HG02798 (cell line): Measurements from ENCODE around the gene FOXO3.

Experiments
- ATAC-seq: cut with Tn5 transposase; IDR thresholded peaks from one replicate; pipeline ENCODE4 v1.9.1; 2021; ENCODE audit warnings: mild to moderate bottlenecking; ENCODE audit not compliant: unreplicated experiment, poor library complexity

Gene FOXO3

DNA sequence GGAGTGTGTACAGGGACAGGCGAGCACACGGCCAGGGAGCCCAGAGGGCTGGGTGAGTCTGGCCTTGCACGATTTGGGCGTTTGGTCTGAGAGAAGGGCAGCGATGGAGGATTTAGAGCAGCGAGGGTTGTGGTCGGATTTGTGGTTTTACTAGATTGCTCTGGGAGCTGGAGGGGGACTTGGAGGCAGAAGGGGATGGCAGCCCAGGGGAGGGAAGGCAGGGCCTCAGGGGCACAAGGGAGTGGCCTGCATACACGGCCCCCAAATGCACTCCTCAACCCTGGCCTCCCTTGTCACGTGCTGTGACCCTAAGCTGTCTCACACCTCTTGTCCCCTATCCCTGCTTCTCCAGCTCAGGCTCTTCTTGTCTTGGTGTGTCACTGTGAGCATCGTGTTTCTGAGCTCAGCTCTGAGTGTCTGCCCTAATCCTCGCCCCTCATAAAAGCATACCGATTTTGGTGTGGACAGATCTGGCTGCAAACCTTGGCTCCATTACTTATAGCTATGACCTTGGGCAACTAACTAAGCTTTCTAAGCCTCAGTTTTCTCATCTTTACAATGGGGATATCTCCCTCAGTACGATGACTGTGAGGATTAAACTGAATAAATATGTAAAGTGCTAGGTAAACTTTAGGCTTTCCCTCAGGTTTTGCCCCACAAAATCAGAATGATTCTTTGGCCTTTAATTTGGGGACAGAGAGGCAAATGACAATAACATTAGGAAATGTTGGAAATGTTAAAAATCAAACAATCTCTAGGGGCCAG lies 167.4 kb downstream of the FOXO3 start:
- ATAC-seq: no peak

DNA sequence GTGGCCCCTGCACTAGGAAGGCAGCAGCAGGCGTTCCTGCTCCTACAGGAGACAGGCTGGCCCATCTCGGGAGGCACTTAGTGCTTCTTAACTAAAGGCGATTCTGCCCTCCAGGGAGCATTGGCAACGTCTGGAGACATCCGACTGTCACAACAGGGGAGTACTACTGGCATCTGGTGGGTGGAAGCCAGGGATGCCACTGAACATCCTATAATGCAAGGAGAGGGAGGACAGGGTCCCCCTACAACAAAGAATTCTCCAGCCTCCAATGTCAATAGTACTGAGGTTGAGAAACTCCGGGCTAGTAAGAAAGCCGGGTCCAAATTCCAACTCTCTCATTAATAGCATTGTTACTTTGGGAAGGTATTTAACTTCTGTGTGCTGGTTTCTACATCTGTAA lies 168.1 kb downstream of the FOXO3 start:
- no peak for ATAC-seq

DNA sequence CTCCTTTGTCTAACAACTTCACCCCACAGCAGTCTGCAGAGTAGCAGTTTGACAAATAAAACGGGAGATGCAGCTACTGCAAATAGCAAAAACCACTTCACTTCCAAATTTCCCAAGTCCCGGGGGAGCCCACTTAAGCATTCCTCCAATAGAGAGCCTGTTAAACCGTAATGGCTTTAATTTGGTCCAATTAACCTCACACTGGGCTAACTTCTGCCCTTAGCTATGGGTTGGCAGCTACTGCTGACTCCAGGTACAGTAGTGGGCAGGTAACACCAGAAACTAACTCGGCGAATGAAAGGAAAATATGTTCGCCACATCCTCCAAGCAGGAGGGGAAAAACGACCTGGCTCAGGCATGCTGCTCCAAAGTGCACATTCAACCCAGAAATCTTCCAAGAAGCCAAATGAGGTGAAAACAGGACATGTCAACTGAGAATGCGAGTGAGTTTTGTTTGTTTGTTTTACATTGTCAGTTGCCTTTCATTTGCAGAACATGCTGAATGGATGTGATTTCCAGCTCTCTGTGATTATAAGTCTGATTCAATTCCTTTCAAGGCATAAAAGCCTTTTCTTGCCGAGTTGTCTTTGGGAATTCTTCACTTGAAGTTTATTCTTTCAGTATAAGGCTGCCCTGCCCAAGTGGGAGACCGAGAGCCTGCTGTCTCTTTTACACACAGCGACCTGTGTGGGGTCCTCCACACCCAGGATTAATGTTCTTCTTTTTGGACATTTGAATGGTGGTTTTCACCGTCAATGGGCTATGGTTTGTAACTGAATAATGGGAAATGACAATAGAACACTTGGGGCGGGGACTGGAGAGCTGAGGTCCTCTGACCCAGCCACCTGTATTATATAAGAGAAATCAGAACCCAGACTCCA lies 170.2 kb downstream of the FOXO3 start:
- no peak for ATAC-seq

DNA sequence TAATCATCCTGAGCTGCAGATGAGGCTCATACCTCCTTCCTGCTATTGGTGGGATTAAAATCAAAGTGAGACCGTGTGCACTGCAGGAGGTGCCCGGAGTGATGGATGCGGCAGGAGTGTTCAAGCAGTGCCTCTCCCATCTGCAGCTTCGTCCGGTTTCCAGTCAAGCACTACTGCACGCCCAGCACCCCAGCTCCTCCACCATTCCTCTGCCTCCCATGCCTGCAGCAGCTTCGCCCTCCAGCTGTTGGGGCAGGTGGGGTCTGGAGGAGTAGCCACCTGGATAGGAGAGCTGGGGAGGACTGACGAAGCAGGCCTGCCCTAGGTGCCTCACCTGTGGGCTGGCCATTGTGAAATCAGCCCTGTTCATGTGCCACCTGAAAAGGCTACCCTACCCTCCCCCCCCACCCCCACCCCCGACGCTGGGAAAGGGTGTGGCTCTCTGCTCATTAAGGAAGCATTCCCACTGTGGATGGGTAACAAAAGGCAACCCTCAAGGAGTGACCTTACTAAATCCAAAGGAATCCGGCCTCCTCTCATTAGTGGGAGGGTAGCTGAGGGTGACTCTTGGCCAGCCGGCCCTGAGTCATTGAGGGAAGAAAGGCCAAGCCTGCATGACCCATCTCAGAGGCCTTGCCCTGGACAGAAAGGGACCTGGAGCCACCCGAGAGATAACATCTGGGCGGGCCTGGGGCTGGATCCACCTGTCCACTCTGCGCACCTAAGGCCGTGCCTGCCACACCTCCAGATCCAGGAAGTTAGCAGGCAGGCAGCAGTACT lies 171.6 kb downstream of the FOXO3 start:
- ATAC-seq: no peak

DNA sequence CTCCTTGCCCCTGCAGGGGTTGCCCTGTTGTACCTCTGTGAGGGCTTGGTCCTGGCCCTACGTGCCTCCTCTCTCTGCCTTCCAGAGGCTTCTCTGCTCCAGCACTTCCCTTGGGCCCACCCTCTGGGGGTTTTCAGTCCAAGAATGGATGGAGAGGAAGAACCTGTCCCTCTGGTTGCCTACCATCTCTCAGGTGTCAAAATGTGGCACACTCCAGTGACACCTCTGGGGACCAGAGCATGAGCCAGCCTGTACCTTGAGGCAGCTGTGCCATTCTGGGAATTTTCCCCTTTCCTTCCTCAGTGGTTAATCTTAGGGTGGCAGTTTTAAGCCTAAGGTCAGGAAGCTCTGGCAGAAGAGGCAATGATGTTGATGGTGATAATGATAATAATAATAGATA lies 172.3 kb downstream of the FOXO3 start:
- no peak for ATAC-seq

DNA sequence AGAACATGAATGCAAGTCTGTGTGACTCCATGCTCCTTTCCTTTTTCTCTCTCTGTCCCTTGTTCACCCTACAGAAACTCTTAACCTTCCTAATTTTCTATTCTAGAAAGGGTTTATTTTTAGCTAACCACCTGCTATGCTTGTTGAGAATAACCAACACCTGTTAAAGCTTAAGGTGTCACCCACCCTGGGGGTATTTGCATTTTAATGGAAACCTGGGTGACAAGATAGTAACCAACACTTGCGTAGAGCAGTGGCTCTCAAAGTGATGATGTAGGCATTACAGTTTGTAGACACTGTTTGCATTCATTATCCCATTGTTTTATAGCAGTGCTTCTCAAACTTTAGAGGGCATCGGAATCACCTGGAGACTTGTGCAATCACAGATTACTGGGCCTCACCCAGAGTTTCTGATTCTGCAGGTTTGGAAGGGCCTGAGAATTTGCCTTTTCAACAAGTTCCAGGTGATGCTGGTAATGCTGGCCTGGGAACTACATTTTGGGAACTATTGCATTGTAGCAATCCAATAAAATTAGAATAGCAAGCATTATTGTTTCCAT lies 173.1 kb downstream of the FOXO3 start:
- ATAC-seq: no peak
